GM18873 (cell line): ENCODE results near the gene MCC.

Experiments
- ATAC-seq: cut with Tn5 transposase; IDR thresholded peaks from one replicate; pipeline ENCODE4 v1.9.1; 2021; ENCODE audit warnings: mild to moderate bottlenecking, moderate library complexity, moderate number of reproducible peaks; ENCODE audit not compliant: unreplicated experiment, low FRiP score

MCC gene

GRCh38 chr5:113029614-113030013 lies 458.6 kb downstream of the MCC start:
- no peak for ATAC-seq

GRCh38 chr5:113027431-113027830 lies 460.8 kb downstream of the MCC start:
- no peak for ATAC-seq

- no peak for ATAC-seq
Observed at GRCh38 chr5:113027015-113027414, 461.2 kb downstream of the MCC start.

GRCh38 chr5:113026211-113026610 lies 462.0 kb downstream of the MCC start:
- ATAC-seq = no peak

- ATAC-seq = no peak
Observed at GRCh38 chr5:113025596-113025995, 462.7 kb downstream of the MCC start.

- ATAC-seq = no peak
Observed at GRCh38 chr5:113024076-113024697, 464.1 kb downstream of the MCC start.

GRCh38 chr5:113022661-113023060 lies 465.6 kb downstream of the MCC start:
- peak; percentile 73 for ATAC-seq

GRCh38 chr5:113020461-113021273 lies 467.6 kb downstream of the MCC start:
- no peak for ATAC-seq

- no peak for ATAC-seq
Observed at GRCh38 chr5:113017881-113018635, 470.2 kb downstream of the MCC start.

GRCh38 chr5:113005454-113005853 lies 482.8 kb downstream of the MCC start:
- no peak for ATAC-seq

GRCh38 chr5:113003763-113004162 lies 484.5 kb downstream of the MCC start:
- no peak for ATAC-seq

- no peak for ATAC-seq
Observed at GRCh38 chr5:113002423-113002822, 485.8 kb downstream of the MCC start.

GRCh38 chr5:113000466-113000865 lies 487.8 kb downstream of the MCC start:
- ATAC-seq = no peak

GRCh38 chr5:112998296-112998695 lies 490.0 kb downstream of the MCC start:
- ATAC-seq = no peak

GRCh38 chr5:112996830-112997374 lies 491.4 kb downstream of the MCC start:
- ATAC-seq = no peak

- peak; percentile 83 for ATAC-seq
Observed at GRCh38 chr5:112995764-112996618, 492.3 kb downstream of the MCC start.

- no peak for ATAC-seq
Observed at GRCh38 chr5:112986224-112986623, 502.0 kb downstream of the MCC start.

GRCh38 chr5:112983363-112983762 lies 504.9 kb downstream of the MCC start:
- ATAC-seq = no peak

- no peak for ATAC-seq
Observed at GRCh38 chr5:112979723-112980122, 508.5 kb downstream of the MCC start.

- ATAC-seq = no peak
Observed at GRCh38 chr5:112978836-112979235, 509.4 kb downstream of the MCC start.
